HepG2 (cell line): ENCODE measurements around the gene POLR3H. TPM values are rescaled to one million over a fixed set of nuclear protein-coding genes. Genes with fewer than 3 reads are reported as not detected.

Experiments used
- AKAP8 ChIP-seq: sonication (generic); formaldehyde crosslinking; IDR thresholded peaks from 2 replicates; pipeline ENCODE4 v1.5.1; 2020; ENCODE audit warnings: mild to moderate bottlenecking, missing genetic modification reagents
- ATAD3A ChIP-seq: sonication (generic); formaldehyde crosslinking; IDR thresholded peaks from 2 replicates; pipeline ENCODE4 v1.4.0; 2020; ENCODE audit warnings: missing genetic modification reagents
- HMGA1 ChIP-seq: sonication (generic); formaldehyde crosslinking; conservative IDR thresholded peaks from 2 replicates; pipeline ENCODE4 v1.4.0; 2020; ENCODE audit warnings: missing genetic modification reagents
- MEIS2 ChIP-seq: sonication (generic); formaldehyde crosslinking; IDR thresholded peaks from 2 replicates; pipeline ENCODE4 v1.9.0; 2021; ENCODE audit warnings: mild to moderate bottlenecking, missing genetic modification reagents
- NFE2 ChIP-seq: sonication (generic); formaldehyde crosslinking; IDR thresholded peaks from 2 replicates; pipeline ENCODE4 v1.4.0; 2020; ENCODE audit warnings: missing genetic modification reagents
- RFX5 ChIP-seq: IDR thresholded peaks from 2 replicates; pipeline ENCODE4 v1.6.1; 2011; ENCODE audit warnings: low read depth, low read length, improper control_type of control experiment
- SNAPC2 ChIP-seq: sonication (generic); formaldehyde crosslinking; IDR thresholded peaks from 2 replicates; pipeline ENCODE4 v1.8.1; 2022; ENCODE audit warnings: mild to moderate bottlenecking, missing genetic modification reagents
- SNRNP70 ChIP-seq: fragments of 200-400 bp; formaldehyde crosslinking; IDR thresholded peaks from 2 replicates; pipeline ENCODE4 v1.6.1; 2017; ENCODE audit warnings: mild to moderate bottlenecking, low read depth, low read length, moderate library complexity
- SOX6 ChIP-seq, 2 experiments: fragments of 450-650 bp in 1 of 2; sonication (generic) in 1 of 2; formaldehyde crosslinking in 1 of 2; IDR thresholded peaks; 2 replicates each; pipeline versions ENCODE4 v1.4.0 to v1.6.1; 2017 to 2020; ENCODE audit warnings: antibody characterized with exemption in 1 of 2, mild to moderate bottlenecking in 1 of 2, missing genetic modification reagents in 1 of 2
- TBP ChIP-seq: sonication (generic); formaldehyde crosslinking; IDR thresholded peaks from 2 replicates; pipeline ENCODE4 v1.5.0; 2020; ENCODE audit warnings: missing genetic modification reagents
- ZNF674 ChIP-seq: sonication (generic); formaldehyde crosslinking; IDR thresholded peaks from 2 replicates; pipeline ENCODE4 v1.5.0; 2020; ENCODE audit warnings: low read depth, mild to moderate bottlenecking, missing genetic modification reagents
- polyA plus RNA-seq, 8 experiments: library from polyadenylated mRNA; depleted of rRNA in 3 of 8; stranded (reverse) in 7 of 8; unstranded in 1 of 8; fragments of >200 nt; fragmentation: Illumina TruSeq in 4 of 8; extraction: Trizol in 4 of 8; gene quantifications; 2 replicates each; pipeline versions ENCODE4 v1.2.1 to v1.2.3, GENCODE V29; 2011 to 2016; ENCODE audit warnings: low read depth in 4 of 8, missing spikeins in 1 of 8, mixed read lengths in 1 of 8; ENCODE audit not compliant: insufficient read depth in 1 of 8
- total RNA-seq, 5 experiments: library from RNA; depleted of rRNA; stranded (reverse); fragments of >200 nt; fragmentation: Illumina TruSeq; extraction: Trizol; gene quantifications; 2 replicates each; pipeline ENCODE4 v1.2.3, GENCODE V29; 2016; ENCODE audit warnings: low read depth in 1 of 5
- TF ChIP-seq, protein P1 (sequence below): sonication (generic); formaldehyde crosslinking; conservative IDR thresholded peaks from 2 replicates; pipeline ENCODE4 v1.4.0; 2020; ENCODE audit warnings: mild to moderate bottlenecking, missing genetic modification reagents, moderate library complexity
- TF ChIP-seq, protein P2 (sequence below): sonication (generic); formaldehyde crosslinking; IDR thresholded peaks from one replicate; pipeline ENCODE4 v1.5.1; 2020; ENCODE audit warnings: mild to moderate bottlenecking, missing genetic modification reagents; ENCODE audit errors: not compliant biosample characterization
- TF ChIP-seq, protein P3 (sequence below): sonication (generic); formaldehyde crosslinking; IDR thresholded peaks from 2 replicates; pipeline ENCODE4 v1.8.1; 2022; ENCODE audit warnings: low read depth, mild to moderate bottlenecking, missing genetic modification reagents

Gene POLR3H
- total and polyA plus RNA-seq, 2 of the 13 experiments (the other 11 are each of a cell fraction or from before 2014, with no cell fraction given), result 10.3 to 28.6 TPM

DNA sequence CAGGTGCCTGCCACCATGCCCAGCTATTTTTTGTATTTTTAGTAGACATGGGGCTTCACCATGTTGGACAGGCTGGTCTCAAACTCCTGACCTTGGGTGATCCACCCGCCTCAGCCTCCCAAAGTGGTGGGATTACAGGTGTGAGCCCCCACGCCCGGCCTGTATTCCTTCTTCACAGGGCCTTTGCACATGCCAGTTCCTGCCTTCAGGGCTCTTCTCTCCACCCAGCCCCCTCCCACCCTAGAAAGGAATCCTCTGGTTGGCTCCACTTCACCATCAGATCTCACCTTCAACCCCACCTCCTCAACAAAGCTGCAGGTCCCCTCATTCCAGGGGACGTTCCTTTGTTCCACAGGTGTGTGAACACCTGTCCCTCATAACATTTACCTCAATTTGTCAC lies 2.0 kb downstream of the POLR3H start (continued):
- TF ChIP-seq, protein P1, sequence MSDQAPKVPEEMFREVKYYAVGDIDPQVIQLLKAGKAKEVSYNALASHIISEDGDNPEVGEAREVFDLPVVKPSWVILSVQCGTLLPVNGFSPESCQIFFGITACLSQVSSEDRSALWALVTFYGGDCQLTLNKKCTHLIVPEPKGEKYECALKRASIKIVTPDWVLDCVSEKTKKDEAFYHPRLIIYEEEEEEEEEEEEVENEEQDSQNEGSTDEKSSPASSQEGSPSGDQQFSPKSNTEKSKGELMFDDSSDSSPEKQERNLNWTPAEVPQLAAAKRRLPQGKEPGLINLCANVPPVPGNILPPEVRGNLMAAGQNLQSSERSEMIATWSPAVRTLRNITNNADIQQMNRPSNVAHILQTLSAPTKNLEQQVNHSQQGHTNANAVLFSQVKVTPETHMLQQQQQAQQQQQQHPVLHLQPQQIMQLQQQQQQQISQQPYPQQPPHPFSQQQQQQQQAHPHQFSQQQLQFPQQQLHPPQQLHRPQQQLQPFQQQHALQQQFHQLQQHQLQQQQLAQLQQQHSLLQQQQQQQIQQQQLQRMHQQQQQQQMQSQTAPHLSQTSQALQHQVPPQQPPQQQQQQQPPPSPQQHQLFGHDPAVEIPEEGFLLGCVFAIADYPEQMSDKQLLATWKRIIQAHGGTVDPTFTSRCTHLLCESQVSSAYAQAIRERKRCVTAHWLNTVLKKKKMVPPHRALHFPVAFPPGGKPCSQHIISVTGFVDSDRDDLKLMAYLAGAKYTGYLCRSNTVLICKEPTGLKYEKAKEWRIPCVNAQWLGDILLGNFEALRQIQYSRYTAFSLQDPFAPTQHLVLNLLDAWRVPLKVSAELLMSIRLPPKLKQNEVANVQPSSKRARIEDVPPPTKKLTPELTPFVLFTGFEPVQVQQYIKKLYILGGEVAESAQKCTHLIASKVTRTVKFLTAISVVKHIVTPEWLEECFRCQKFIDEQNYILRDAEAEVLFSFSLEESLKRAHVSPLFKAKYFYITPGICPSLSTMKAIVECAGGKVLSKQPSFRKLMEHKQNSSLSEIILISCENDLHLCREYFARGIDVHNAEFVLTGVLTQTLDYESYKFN (CRISPR knock-in tag), result no peak
- TF ChIP-seq, protein P2, sequence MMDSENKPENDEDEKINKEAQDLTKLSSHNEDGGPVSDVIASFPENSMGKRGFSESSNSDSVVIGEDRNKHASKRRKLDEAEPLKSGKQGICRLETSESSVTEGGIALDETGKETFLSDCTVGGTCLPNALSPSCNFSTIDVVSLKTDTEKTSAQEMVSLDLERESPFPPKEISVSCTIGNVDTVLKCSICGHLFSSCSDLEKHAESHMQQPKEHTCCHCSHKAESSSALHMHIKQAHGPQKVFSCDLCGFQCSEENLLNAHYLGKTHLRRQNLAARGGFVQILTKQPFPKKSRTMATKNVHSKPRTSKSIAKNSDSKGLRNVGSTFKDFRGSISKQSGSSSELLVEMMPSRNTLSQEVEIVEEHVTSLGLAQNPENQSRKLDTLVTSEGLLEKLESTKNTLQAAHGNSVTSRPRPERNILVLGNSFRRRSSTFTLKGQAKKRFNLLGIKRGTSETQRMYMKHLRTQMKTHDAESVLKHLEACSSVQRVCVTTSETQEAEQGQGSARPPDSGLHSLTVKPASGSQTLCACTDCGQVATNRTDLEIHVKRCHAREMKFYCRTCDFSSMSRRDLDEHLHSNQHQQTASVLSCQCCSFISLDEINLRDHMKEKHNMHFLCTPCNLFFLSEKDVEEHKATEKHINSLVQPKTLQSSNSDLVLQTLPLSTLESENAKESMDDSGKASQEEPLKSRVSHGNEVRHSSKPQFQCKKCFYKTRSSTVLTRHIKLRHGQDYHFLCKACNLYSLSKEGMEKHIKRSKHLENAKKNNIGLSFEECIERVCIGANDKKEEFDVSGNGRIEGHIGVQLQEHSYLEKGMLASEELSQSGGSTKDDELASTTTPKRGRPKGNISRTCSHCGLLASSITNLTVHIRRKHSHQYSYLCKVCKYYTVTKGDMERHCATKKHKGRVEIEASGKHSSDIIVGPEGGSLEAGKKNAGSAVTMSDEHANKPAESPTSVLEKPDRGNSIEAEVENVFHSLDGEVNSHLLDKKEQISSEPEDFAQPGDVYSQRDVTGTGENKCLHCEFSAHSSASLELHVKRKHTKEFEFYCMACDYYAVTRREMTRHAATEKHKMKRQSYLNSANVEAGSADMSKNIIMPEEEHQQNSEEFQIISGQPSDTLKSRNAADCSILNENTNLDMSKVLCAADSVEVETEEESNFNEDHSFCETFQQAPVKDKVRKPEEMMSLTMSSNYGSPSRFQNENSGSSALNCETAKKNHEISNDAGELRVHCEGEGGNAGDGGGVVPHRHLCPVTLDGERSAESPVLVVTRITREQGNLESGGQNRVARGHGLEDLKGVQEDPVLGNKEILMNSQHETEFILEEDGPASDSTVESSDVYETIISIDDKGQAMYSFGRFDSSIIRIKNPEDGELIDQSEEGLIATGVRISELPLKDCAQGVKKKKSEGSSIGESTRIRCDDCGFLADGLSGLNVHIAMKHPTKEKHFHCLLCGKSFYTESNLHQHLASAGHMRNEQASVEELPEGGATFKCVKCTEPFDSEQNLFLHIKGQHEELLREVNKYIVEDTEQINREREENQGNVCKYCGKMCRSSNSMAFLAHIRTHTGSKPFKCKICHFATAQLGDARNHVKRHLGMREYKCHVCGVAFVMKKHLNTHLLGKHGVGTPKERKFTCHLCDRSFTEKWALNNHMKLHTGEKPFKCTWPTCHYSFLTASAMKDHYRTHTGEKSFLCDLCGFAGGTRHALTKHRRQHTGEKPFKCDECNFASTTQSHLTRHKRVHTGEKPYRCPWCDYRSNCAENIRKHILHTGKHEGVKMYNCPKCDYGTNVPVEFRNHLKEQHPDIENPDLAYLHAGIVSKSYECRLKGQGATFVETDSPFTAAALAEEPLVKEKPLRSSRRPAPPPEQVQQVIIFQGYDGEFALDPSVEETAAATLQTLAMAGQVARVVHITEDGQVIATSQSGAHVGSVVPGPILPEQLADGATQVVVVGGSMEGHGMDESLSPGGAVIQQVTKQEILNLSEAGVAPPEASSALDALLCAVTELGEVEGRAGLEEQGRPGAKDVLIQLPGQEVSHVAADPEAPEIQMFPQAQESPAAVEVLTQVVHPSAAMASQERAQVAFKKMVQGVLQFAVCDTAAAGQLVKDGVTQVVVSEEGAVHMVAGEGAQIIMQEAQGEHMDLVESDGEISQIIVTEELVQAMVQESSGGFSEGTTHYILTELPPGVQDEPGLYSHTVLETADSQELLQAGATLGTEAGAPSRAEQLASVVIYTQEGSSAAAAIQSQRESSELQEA (CRISPR knock-in tag), result no peak
- TF ChIP-seq AKAP8 (CRISPR knock-in tag) (no peak), ZNF674 (CRISPR knock-in tag) (no peak), SOX6 (IDR thresholded peaks at IDR 0.05) (no peak), SOX6 (CRISPR knock-in tag; IDR thresholded peaks at IDR 0.05) (no peak), RFX5 (no peak), SNRNP70 (no peak), NFE2 (CRISPR knock-in tag) (no peak), MEIS2 (CRISPR knock-in tag) (no peak), SNAPC2 (CRISPR knock-in tag) (no peak), HMGA1 (CRISPR knock-in tag) (no peak), TBP (no peak), ATAD3A (no peak)
- TF ChIP-seq, protein P3, sequence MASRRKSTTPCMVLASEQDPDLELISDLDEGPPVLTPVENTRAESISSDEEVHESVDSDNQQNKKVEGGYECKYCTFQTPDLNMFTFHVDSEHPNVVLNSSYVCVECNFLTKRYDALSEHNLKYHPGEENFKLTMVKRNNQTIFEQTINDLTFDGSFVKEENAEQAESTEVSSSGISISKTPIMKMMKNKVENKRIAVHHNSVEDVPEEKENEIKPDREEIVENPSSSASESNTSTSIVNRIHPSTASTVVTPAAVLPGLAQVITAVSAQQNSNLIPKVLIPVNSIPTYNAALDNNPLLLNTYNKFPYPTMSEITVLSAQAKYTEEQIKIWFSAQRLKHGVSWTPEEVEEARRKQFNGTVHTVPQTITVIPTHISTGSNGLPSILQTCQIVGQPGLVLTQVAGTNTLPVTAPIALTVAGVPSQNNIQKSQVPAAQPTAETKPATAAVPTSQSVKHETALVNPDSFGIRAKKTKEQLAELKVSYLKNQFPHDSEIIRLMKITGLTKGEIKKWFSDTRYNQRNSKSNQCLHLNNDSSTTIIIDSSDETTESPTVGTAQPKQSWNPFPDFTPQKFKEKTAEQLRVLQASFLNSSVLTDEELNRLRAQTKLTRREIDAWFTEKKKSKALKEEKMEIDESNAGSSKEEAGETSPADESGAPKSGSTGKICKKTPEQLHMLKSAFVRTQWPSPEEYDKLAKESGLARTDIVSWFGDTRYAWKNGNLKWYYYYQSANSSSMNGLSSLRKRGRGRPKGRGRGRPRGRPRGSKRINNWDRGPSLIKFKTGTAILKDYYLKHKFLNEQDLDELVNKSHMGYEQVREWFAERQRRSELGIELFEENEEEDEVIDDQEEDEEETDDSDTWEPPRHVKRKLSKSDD (CRISPR knock-in tag), result no peak
